Fibroblast of peridontal ligament (primary cell): ENCODE data around the gene SAP30BP.
A peak's percentile ranks its signal among the peaks of the same experiment; 100 is the strongest.

Experiments
- DNase-seq: peaks from one replicate; pipeline ENCODE4 v3.0.0-alpha.2; 2010; ENCODE audit errors: extremely low read depth

SAP30BP gene

DNA sequence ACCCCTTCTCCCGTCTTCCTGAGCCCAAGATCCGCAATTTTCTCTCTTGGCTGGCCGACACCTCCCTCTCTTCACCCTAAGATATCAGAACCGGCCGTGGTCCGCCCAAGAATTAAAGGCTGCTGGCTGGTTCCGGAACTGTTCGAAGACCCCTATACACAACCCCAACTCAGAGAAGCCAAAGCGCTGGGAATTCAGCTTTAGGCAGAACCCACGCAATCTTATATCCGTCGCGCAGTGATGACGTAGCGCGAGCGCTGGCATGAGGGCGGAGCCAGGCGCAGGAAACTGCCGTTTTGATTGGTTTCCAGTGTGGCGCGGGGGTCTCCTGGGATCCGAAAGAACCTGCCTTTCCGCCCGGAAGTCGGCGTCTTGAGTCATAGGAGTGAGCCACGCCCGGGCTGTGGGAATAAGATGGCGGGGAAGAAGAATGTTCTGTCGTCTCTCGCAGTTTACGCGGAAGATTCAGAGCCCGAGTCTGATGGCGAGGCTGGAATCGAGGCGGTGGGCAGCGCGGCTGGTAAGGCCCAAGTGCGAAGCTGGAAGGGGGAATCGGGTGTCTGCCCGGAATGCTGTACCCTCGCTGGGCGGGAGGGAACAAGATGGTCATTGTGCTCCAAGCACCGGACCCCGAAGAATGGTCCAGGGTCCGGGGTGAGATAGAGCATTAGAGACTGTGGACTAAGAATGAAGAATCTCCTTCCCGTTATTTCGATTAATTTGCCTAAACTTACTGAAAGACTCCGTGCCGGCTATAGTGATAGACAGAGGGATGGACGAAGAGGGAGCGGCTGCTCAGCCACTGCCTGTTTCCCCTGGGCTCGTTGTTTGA, at the start of gene SAP30BP, which contains the start of gene RECQL5:
TSS of gene SAP30BP (plus strand) at position 380 of the 832 bp plus-strand sequence. CDS start at position 415, 35 bp downstream.
TSS of gene RECQL5 (minus strand) at position 196 of the 832 bp plus-strand sequence. CDS start 597 bp downstream, outside the sequence.
- peak; percentile 98 for DNase-seq

GRCh38 chr17:75617675-75618074, 49.5 kb upstream of the SAP30BP start:
- DNase-seq, result no peak

- peak; percentile 10 for DNase-seq
Measured at GRCh38 chr17:75619506-75620431, 47.4 kb upstream of the SAP30BP start.

GRCh38 chr17:75621489-75621888, 45.6 kb upstream of the SAP30BP start:
- no peak for DNase-seq

GRCh38 chr17:75622076-75622475, 45.1 kb upstream of the SAP30BP start:
- no peak for DNase-seq

- DNase-seq, result no peak
Measured at GRCh38 chr17:75622771-75623273, 44.3 kb upstream of the SAP30BP start.

DNA sequence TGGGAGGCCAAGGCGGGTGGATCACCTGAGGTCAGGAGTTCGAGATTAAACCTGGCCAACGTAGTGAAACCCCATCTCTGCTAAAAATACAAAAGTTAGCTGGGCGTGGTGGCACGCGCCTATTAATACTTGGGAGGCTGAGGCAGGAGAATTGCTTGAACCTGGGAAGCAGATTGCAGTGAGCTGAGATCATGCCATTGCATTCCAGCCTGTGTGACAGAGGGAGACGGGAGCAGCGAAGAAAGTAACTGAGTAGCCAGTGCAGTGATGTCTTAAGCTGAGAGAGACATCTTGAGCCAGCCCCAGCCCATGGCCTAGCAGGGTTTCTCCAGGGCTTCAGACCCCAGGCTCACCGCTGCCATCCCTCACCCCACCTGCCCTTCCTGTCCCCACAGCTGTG, 43.8 kb upstream of the SAP30BP start:
- DNase-seq, result no peak

DNA sequence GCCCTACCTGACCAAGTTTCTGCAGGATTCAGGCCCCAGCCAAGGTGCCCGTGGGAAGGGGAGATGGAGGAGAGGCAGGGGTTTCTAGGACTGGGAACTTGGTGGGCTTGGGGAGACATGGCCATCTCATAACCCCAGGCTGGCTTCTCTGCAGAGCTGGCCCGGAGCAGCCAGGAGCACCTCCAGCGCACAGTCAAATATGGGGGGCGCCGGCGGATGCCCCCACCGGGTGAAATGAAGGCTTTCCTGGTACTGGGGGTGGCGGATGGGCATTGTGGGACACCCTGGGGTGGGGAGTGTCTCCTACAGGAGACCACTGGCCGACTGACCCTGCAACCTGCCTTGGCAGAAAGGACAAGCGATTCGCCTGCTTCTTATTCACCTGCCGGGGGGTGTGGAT, 43.1 kb upstream of the SAP30BP start:
- DNase-seq, result no peak

GRCh38 chr17:75624714-75625345, 42.3 kb upstream of the SAP30BP start:
- no peak for DNase-seq

DNA sequence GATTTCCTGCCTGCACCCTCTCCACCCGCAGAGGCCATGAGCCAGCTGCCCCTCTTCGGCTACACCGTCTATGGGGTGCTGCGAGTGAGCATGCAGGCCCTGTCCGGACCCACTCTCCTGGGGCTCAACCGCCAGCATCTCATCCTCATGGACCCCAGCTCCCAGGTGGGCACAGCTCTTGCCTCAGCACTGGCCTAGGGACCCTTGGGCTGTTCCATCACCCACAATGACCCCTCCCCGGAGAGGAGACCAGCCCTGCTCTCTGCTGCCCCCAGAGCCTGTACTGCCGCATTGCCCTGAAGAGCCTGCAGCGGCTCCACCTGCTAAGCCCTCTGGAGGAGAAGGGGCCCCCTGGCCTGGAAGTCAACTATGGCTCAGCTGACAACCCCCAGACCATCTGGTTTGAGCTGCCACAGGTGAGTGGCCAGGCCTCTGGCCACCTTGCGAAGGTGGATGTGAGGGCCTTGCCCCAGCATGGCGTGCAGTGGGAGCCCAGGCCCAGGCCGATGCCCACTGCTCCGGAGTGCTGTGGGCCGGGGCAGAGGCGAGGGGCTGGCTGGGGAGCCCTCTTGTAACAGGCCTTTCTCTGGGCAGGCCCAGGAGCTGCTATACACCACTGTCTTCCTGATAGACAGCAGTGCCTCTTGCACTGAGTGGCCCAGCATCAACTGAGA, 41.2 kb upstream of the SAP30BP start:
- no peak for DNase-seq

DNA sequence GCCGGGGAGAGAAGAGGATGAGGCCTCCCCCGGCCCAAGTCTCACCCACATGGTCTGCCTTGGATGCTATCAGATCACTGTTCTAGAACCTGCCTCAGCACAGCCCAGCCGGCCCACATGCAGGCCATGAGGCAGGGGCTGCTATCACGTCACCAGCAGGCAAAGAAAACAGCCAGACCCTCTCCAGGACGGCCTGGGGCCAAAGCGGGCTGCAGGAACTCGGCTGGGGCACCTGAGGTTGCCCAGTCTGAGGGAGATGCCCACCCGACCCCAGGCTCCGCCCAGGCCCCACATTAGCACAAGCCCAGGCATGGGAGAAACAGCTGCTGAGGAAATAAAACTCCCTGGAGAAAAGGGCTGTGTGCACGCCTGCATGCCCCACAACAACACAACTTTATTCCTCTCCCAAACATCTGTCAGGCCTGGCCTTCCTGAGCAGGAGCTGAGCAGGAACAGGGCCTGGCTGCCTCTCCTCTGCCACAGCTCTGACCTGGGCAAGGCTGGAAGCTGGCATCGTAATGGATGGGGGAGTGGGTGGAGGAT, 40.6 kb upstream of the SAP30BP start:
- DNase-seq, result no peak

DNA sequence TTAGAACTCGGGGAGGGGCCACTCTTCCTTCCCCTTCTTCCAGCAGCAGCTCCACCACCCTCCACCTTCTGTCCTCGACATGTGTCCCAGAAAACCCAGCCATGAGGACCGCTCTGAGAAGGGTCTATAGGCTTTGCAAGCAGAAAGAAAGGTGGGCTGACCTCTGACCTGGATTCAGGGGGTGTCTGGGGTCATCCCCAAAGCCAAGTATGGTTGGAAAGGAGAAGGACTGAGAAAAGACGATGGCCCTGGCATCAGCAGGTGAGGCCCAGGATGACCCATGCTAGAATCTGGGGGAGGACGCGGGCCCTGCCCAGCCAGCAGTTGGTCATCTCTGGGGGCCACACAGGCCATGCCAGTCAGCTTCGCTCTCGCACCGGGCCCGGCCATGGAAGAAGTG, 40.0 kb upstream of the SAP30BP start:
- no peak for DNase-seq

GRCh38 chr17:75628425-75628824, 38.7 kb upstream of the SAP30BP start:
- no peak for DNase-seq

- DNase-seq, result no peak
Measured at GRCh38 chr17:75629157-75629556, 38.0 kb upstream of the SAP30BP start.

GRCh38 chr17:75630071-75630917, 36.8 kb upstream of the SAP30BP start:
- no peak for DNase-seq

- no peak for DNase-seq
Measured at GRCh38 chr17:75631353-75631752, 35.8 kb upstream of the SAP30BP start.

GRCh38 chr17:75632428-75632827, 34.7 kb upstream of the SAP30BP start:
- no peak for DNase-seq

DNA sequence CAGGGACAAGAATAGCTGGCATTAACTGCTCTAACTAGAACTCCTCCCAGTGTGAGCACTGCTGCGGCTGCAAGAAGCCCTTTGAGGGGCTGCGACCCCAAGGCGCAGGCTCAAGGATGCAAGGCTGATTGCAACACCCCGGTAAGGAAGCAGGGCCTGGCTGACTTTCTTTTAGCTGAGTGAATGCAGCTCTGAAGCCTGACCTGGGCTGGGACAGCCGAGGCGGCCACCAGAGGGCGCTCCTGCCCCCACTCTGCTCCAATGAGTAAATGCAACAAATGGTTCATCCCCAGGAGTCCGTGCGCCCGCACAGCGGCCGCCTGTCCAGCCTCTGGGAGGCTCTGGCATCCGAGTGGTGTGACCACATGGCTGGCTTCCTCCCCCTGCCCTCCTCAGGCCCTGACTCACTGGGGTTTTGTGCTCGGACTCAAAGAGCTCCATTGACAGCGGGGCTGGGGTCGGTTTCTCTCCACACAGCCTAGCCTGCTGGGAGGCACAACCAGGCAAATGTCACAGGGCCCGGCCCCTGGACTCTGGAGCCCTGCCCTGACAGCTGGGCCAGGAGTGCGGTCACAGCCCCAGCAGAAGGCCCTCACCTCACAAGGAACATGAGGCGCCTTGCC, 34.2 kb upstream of the SAP30BP start, which contains the start of gene SMIM5:
TSS of gene SMIM5 (plus strand) at position 572 of the 623 bp plus-strand sequence. CDS start 6,768 bp downstream, outside the sequence.
- DNase-seq, result peak; percentile 86
